HAP-1 (cell line): ENCODE results near the gene GNG7.
A peak's percentile ranks its signal among the peaks of the same experiment; 100 is the strongest.
"Not testable (repeated sequence)": the region's sequence is repeated elsewhere in the genome, so short reads cannot be mapped to it uniquely, and the experiment has no call there.

Experiments
- DNase-seq, 2 experiments: peaks; one replicate each; pipeline ENCODE4 v3.0.0-alpha.2; 2016 to 2020; ENCODE audit warnings: low spot score in 2 of 2
- H3K27me3 ChIP-seq: fragments of 250-450 bp; sonication (Bioruptor Pico); 2 replicates; pipeline ENCODE4 v1.5.1; 2020; ENCODE audit warnings: low read depth, mild to moderate bottlenecking, moderate library complexity
- H3K36me3 ChIP-seq: fragments of 250-450 bp; sonication (Bioruptor Pico); replicated peaks from 2 replicates; pipeline ENCODE4 v1.5.1; 2020; ENCODE audit warnings: mild to moderate bottlenecking
- H3K4me1 ChIP-seq: fragments of 250-450 bp; sonication (Bioruptor Pico); 2 replicates; pipeline ENCODE4 v1.5.1; 2020; ENCODE audit warnings: mild to moderate bottlenecking
- H3K4me3 ChIP-seq: fragments of 250-450 bp; sonication (Bioruptor Pico); 2 replicates; pipeline ENCODE4 v1.5.1; 2020; ENCODE audit warnings: mild to moderate bottlenecking, moderate library complexity
- H3K9me3 ChIP-seq: fragments of 250-450 bp; sonication (Bioruptor Pico); 2 replicates; pipeline ENCODE4 v1.5.1; 2020; ENCODE audit warnings: mild to moderate bottlenecking, moderate library complexity
- in situ Hi-C: fragments of 300-500 bp; cut with MboI; formaldehyde crosslinking; loops from 3 replicates; pipeline ENCODE4 v1.14.3; 2020; ENCODE audit warnings: low sequenced_read_pairs, inconsistent platforms, mixed read lengths

Gene GNG7

DNA sequence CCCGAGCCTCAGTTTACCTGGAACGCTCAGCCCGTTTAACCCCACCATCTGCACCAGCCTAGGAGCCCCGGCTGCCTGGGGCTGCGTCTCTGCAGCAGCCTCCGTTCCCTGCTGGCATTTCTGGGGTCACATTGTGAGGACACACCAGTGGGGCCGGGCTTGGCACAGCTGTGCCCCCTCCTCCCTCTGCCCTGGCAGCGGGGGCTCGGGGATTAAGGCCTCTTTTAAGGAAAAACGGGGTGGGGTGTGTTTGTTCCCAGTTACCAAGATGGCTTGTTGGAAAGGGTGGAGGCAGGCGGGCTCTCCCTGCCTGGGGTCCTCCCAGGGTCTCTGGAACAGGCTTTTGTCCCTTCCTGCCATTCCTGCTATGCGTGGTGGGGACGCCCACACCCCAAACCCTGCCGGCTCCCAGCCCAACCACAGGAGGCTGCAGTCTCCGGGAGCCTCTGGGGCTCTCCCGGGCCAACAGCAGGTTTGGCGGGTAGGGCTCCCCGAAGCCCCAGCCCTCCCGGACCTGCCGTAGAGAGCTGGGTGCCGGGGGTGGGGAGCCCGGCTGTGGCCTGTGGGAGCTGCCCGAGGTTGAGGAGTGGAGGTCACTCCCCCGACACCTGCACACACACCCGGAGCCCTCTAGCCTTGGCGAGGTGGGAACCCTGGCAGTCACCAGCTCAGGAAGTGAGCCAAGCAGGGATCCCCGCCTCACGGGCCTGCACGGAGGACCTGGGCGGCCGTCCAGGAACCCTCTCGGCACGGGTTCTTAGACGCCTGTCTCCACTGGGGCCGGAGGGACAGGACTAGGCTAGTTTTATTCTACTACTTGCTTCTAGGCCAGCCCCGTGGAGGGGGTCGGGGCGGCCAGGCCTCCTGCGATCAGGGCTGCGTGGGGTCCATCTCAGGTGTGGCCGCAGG lies 189.7 kb downstream of the GNG7 start:
- Histone ChIP-seq H3K9me3 (no peaks in the 10 kb centered on the region), H3K4me3 (no peak overlapping the region), H3K4me1 (no peaks in the 10 kb centered on the region), H3K27me3 (no peaks in the 10 kb centered on the region), H3K36me3 (no peaks in the 10 kb centered on the region)
- in situ Hi-C loops, result no loop called here
- no peak for DNase-seq

DNA sequence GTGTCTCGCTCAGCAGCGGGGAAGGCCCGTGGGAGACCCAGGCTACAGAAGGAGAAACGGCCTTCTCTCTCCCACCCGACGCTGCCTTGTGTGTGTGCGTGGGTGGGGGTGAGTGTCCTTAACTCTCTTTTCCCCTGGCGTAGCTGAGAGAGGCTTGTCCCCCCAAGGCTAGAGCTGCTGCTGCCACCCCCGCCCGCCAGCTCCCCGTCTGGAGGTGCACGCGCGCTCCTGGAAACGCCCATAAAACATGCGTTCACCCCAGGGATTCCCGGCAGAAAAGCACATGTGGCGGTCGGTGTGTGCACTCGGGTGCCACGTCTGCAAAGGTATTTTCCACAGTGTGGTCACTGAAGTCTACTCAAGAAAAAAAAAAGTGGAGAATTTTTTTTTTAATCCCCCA lies 190.5 kb downstream of the GNG7 start:
- Histone ChIP-seq H3K4me3 (no peak overlapping the region), H3K27me3 (no peaks in the 10 kb centered on the region)
- in situ Hi-C loops, result no loop called here

DNA sequence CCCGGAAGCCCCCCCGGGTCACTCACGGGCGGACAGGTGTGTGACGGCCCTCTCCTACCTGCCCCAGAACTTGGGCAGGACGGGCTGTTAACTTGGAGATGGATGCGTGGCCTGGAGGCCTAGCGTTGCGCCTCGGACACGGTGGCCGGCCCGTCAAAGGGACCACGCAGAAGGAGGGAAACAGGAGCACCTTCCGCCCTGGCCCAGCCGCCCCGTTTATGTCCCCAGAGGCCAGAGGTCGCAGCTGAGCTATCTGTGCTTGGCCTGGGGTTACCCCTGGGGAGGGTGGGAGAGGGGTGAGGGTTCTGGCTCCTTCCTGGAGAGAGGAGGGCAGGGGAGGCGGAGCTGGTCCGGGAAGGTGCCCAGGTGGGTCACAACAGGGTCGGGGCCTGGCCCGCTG lies 190.9 kb downstream of the GNG7 start:
- in situ Hi-C loops, result no loop called here
- no peak for DNase-seq
- Histone ChIP-seq H3K4me1 (peaks cover 3% of the 10 kb centered on the region), H3K36me3 (no peaks in the 10 kb centered on the region), H3K9me3 (no peaks in the 10 kb centered on the region), H3K27me3 (no peaks in the 10 kb centered on the region), H3K4me3 (no peak overlapping the region)

More for the DNA sequence above, 190.5 kb downstream of the GNG7 start:
- Histone ChIP-seq H3K9me3 (no peaks in the 10 kb centered on the region), H3K4me1 (peaks cover 3% of the 10 kb centered on the region), H3K36me3 (no peaks in the 10 kb centered on the region)
- DNase-seq, result no peak

GRCh38 chr19:2509096-2509495 lies 193.4 kb downstream of the GNG7 start:
- Histone ChIP-seq H3K4me3 (no peak overlapping the region), H3K36me3 (no peaks in the 10 kb centered on the region), H3K4me1 (peaks cover 3% of the 10 kb centered on the region), H3K9me3 (no peaks in the 10 kb centered on the region), H3K27me3 (no peaks in the 10 kb centered on the region)
- no peak for DNase-seq
- in situ Hi-C loops, result no loop called here

DNA sequence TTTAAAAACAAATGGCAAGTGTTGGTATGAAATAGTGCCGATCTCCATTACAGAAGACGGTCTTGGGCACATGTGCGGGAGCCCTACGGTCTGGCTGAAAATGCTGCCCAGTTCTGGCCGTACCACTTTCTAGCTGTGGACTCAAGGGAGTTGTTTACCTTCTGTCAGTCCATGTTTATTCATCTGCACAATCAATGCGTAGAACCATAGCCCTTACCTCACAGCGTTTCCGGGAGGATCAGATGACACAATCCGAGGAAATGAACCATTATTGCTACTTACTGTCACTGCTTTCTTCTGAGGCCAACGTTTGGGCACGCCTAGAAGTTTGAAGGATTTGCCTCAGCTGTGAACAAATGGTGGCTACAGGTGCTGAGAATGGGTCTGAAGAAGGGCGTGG lies 195.4 kb downstream of the GNG7 start:
- in situ Hi-C loops, result no loop called here

DNA sequence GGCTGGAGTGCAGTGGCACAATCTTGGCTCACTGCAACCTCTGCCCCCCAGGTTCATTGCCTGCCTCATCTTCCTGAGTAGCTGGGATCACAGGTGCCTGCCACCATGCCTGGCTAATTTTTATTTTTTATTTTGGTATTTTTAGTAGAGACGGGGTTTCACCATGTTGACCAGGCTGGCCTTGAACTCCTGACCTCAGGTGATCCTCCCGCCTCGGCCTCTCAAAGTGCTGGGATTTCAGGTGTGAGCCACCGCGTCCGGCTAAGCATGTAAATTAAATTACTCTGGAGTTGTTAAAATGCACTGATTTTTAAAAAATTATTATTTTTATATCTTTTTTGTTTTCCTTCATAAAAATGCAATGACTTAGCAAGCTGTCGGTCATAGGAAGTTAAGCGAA lies 195.8 kb downstream of the GNG7 start:
- in situ Hi-C loops, DNase-seq, H3K36me3 ChIP-seq, H3K4me1 ChIP-seq, H3K4me3 ChIP-seq, H3K27me3 ChIP-seq, H3K9me3 ChIP-seq: not testable (repeated sequence)

More for the DNA sequence above, 195.4 kb downstream of the GNG7 start:
- DNase-seq, result peak; percentile 35 to 37
- Histone ChIP-seq H3K4me1 (peaks cover 3% of the 10 kb centered on the region), H3K27me3 (no peaks in the 10 kb centered on the region), H3K4me3 (no peak overlapping the region), H3K36me3 (no peaks in the 10 kb centered on the region), H3K9me3 (no peaks in the 10 kb centered on the region)

DNA sequence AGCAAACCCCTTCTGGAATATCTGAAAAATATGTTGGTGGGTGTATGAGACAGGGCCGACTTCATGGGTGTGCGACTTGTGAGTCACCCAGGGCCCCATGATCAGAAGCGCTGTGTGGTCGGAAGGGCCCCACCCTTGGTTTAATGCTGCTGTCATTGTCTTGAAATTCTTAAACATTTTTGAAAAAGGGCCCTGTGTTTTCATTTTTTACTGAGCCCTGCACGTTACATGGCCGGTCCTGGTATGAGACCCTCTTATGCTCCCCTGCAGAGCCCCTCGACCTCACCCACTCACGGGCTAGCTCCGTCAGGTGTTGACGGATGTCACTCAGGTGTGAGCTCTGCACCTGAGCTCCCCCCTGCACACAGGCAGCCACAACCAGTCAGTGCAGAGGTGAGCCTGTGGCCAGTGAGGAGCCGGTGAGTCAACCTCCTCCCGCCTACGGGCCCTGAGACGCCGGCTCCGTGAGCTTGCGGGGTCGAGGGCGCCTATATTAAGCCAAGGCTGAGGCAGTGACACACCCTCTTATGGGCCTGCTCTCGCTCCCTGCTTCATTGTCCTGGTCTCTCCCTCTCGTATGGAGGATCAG lies 198.9 kb downstream of the GNG7 start:
- Histone ChIP-seq H3K27me3 (no peaks in the 10 kb centered on the region), H3K36me3 (no peaks in the 10 kb centered on the region), H3K9me3 (no peaks in the 10 kb centered on the region), H3K4me3 (no peak overlapping the region), H3K4me1 (peaks cover 3% of the 10 kb centered on the region)
- no peak for DNase-seq
- in situ Hi-C loops, result no loop called here

DNA sequence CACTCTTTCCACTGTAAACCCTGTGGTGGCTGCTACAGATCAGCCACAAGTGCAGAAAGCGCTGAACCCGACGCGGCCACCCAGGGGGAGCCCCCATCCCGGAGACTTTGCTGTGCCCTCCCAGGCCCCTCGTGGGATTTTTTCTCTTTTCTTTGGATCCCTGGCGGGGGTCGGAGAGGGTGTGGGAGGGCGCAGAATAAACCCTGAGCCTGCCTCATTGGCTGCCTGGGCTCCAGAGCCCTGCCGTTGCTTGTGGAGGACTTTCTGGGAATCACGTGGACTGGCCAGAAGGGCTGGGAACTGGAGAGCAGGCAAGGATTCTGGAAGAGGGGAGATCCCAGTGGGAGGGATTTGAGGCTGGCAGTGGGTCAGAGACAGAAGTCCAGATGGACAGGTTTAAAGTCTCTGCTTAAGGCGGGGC lies 201.6 kb downstream of the GNG7 start:
- in situ Hi-C loops, result no loop called here
- Histone ChIP-seq H3K9me3 (no peaks in the 10 kb centered on the region), H3K4me1 (no peaks in the 10 kb centered on the region; the same call in 1 of the 2 replicates)

GRCh38 chr19:2500156-2500555 lies 202.3 kb downstream of the GNG7 start:
- no peak overlapping the region for H3K4me3 ChIP-seq
- no peaks in the 10 kb centered on the region for H3K36me3 ChIP-seq
- H3K9me3 ChIP-seq, result no peaks in the 10 kb centered on the region
- peaks cover 3% of the 10 kb centered on the region; the same call in 1 of the 2 replicates for H3K4me1 ChIP-seq
- no peak for DNase-seq
- in situ Hi-C loops, result no loop called here
- H3K27me3 ChIP-seq, result no peaks in the 10 kb centered on the region

More for the DNA sequence above, 201.6 kb downstream of the GNG7 start:
- no peak overlapping the region for H3K4me3 ChIP-seq
- DNase-seq, result no peak
- no peaks in the 10 kb centered on the region for H3K27me3 ChIP-seq
- no peaks in the 10 kb centered on the region for H3K36me3 ChIP-seq

- H3K4me1 ChIP-seq, result peaks cover 9% of the 10 kb centered on the region
- no peak for DNase-seq
- no peaks in the 10 kb centered on the region for H3K36me3 ChIP-seq
- H3K4me3 ChIP-seq, result no peak overlapping the region
- H3K9me3 ChIP-seq, result no peaks in the 10 kb centered on the region
- no peaks in the 10 kb centered on the region for H3K27me3 ChIP-seq
- in situ Hi-C loops, result no loop called here
Measured at GRCh38 chr19:2497186-2497585, 205.3 kb downstream of the GNG7 start.

- no peaks in the 10 kb centered on the region for H3K9me3 ChIP-seq
- DNase-seq, result no peak
- H3K27me3 ChIP-seq, result no peaks in the 10 kb centered on the region
- no peaks in the 10 kb centered on the region for H3K36me3 ChIP-seq
- in situ Hi-C loops, result no loop called here
- peaks cover 9% of the 10 kb centered on the region for H3K4me1 ChIP-seq
- H3K4me3 ChIP-seq, result no peak overlapping the region; the same call in 1 of the 2 replicates
Measured at GRCh38 chr19:2495651-2496316, 206.7 kb downstream of the GNG7 start.

GRCh38 chr19:2495130-2495641 lies 207.3 kb downstream of the GNG7 start:
- H3K4me3 ChIP-seq, result peak overlapping the region; percentile 42
- H3K4me1 ChIP-seq, result peaks cover 9% of the 10 kb centered on the region
- H3K9me3 ChIP-seq, result no peaks in the 10 kb centered on the region
- DNase-seq, result no peak
- no peaks in the 10 kb centered on the region for H3K36me3 ChIP-seq
- no peaks in the 10 kb centered on the region for H3K27me3 ChIP-seq
- in situ Hi-C loops, result no loop called here

- H3K36me3 ChIP-seq, result no peaks in the 10 kb centered on the region
- no peaks in the 10 kb centered on the region for H3K27me3 ChIP-seq
- H3K9me3 ChIP-seq, result no peaks in the 10 kb centered on the region
- peaks cover 9% of the 10 kb centered on the region for H3K4me1 ChIP-seq
- DNase-seq, result peak; percentile 23 to 75
- in situ Hi-C loops, result no loop called here
- peak overlapping the region; percentile 42 for H3K4me3 ChIP-seq
Measured at GRCh38 chr19:2494447-2495129, 207.9 kb downstream of the GNG7 start.
